CD4-positive, alpha-beta T cell (primary cell): ENCODE data around the gene GRB2. TPM values are rescaled to one million over a fixed set of nuclear protein-coding genes. Genes with fewer than 3 reads are reported as not detected.

Source experiments
- ATAC-seq: fragments of 200-7000 bp; cut with Tn5 transposase; one replicate; pipeline ENCODE4 v1.10.0; 2022; ENCODE audit warnings: mild to moderate bottlenecking; ENCODE audit not compliant: poor library complexity
- CTCF ChIA-PET: fragments of 350-600 bp; sonication (Branson Sonifier 250); formaldehyde crosslinking; loops from one replicate; lab custom pipeline; 2021; ENCODE audit warnings: antibody characterized with exemption, inconsistent platforms; lab: Charles Lee
- POLR2A ChIA-PET: fragments of 350-600 bp; sonication (Branson Sonifier 250); formaldehyde crosslinking; loops from one replicate; lab custom pipeline; 2021; ENCODE audit warnings: antibody characterized with exemption, inconsistent platforms; lab: Charles Lee
- DNase-seq, 14 experiments: peaks; one replicate each; pipeline ENCODE4 v3.0.0-alpha.2; 2013 to 2020; ENCODE audit warnings: mixed read lengths in 2 of 14
- H3K27ac ChIP-seq, 2 donors: one replicate each; pipeline versions ENCODE4 v1.5.1 to v1.7.0; 2013; ENCODE audit warnings: low read length in 2 of 2, low read depth in 1 of 2, mild to moderate bottlenecking in 1 of 2
- H3K27me3 ChIP-seq, 2 experiments: 1 replicate in 1 of 2; 2 replicates in 1 of 2; pipeline versions ENCODE4 v1.6.1 to v1.7.0; 2013; ENCODE audit warnings: low read length in 2 of 2, control low read depth in 1 of 2, mild to moderate bottlenecking in 1 of 2, moderate library complexity in 1 of 2; ENCODE audit not compliant: insufficient read depth in 2 of 2, control insufficient read depth in 1 of 2
- H3K36me3 ChIP-seq: one replicate; pipeline ENCODE4 v1.6.1; 2013; ENCODE audit warnings: low read length, control low read depth; ENCODE audit not compliant: insufficient read depth
- H3K4me1 ChIP-seq: one replicate; pipeline ENCODE4 v1.6.1; 2013; ENCODE audit warnings: low read length, control low read depth; ENCODE audit not compliant: insufficient read depth
- H3K4me3 ChIP-seq: one replicate; pipeline ENCODE4 v1.5.1; 2013; ENCODE audit warnings: mild to moderate bottlenecking, low read length, moderate library complexity
- H3K9me3 ChIP-seq, 2 experiments: 1 replicate in 1 of 2; 2 replicates in 1 of 2; pipeline versions ENCODE4 v1.6.1 to v1.7.0; 2013; ENCODE audit warnings: low read length in 2 of 2, mild to moderate bottlenecking in 2 of 2, control low read depth in 1 of 2, moderate library complexity in 1 of 2; ENCODE audit not compliant: control insufficient read depth in 1 of 2, insufficient read depth in 1 of 2
- H3K27ac Mint-ChIP-seq: one replicate; pipeline ENCODE4 v1.8.0; 2020; ENCODE audit warnings: mixed read lengths
- H3K27me3 Mint-ChIP-seq: one replicate; pipeline ENCODE4 v1.8.0; 2021; ENCODE audit warnings: mixed read lengths
- H3K36me3 Mint-ChIP-seq: one replicate; pipeline ENCODE4 v1.8.0; 2021; ENCODE audit warnings: low read depth, mixed read lengths
- H3K4me1 Mint-ChIP-seq: one replicate; pipeline ENCODE4 v1.8.0; 2021; ENCODE audit warnings: low read depth, mixed read lengths
- H3K4me3 Mint-ChIP-seq: one replicate; pipeline ENCODE4 v1.8.0; 2020; ENCODE audit warnings: mild to moderate bottlenecking, mixed read lengths
- H3K9me3 Mint-ChIP-seq: one replicate; pipeline ENCODE4 v1.8.0; 2020; ENCODE audit warnings: mixed read lengths
- intact Hi-C, 2 experiments: fragments of 100-400 bp; cut with DNase I in 1 of 2; cut with micrococcal nuclease in 1 of 2; formaldehyde crosslinking; loops; one replicate each; pipeline versions ENCODE4 v1.15.1 to v1.9.0; 2023 to 2025; cut with DNase I, micrococcal nuclease
- total RNA-seq, 174 experiments: library from RNA in 2 of 174; stranded (reverse) in 2 of 174; gene quantifications; one replicate each; pipeline ENCODE4 v1.2.3 and lab custom pipeline; 2021 to 2026
- TF ChIP-seq, protein P1 (sequence below): fragments of 200-600 bp; IDR thresholded peaks from one replicate; pipeline ENCODE4 v1.8.0; 2022; ENCODE audit warnings: antibody characterized with exemption, mild to moderate bottlenecking

The GRB2 gene
- total RNA-seq, 2 experiments from 2014 or later, result 88.8 to 92.6 TPM

DNA sequence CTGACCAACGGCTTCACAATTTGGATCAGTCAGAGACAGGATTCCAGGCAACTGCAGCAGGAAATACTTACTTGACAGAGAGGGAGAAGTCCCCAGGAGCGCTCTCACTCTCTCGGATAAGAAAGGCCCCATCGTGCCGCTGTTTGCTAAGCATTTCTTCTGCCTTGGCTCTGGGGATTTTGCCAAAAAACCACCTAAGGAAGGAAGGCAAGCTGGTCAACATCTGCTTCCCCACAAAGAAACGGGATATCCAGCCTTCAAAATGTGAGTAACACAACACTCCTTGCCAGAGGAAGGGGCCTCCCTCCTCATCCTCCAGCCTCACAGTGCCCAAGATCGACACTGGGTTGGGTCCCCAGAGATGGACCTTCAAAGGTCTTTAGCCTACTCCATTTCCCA is 79.7 kb downstream of the GRB2 start:
- Histone ChIP-seq H3K9me3 (no peaks in the 10 kb centered on the region), H3K4me3 (no peak overlapping the region), H3K4me1 (peaks cover 25% of the 10 kb centered on the region), H3K36me3 (peaks cover 41% of the 10 kb centered on the region), H3K27ac (peak overlapping the region; percentile 34 to 36), H3K27me3 (no peaks in the 10 kb centered on the region)
- CTCF ChIA-PET, result interaction anchor here (0.8 to 2.4 kb wide), 4 partner anchors 10 to 87 kb away, joined by 3 to 11 read pairs (median 4); partner anchors contain the start of gene MIF4GD
- H3K4me3 Mint-ChIP-seq, result no peak overlapping the region
- H3K9me3 Mint-ChIP-seq, result no peaks in the 10 kb centered on the region
- ATAC-seq (no peak), DNase-seq (peak in 2 of 14 experiments; percentile 50 to 55)
- H3K4me1 Mint-ChIP-seq, result peaks cover 35% of the 10 kb centered on the region
- H3K27me3 Mint-ChIP-seq, result no peaks in the 10 kb centered on the region
- TF ChIP-seq, protein P1, sequence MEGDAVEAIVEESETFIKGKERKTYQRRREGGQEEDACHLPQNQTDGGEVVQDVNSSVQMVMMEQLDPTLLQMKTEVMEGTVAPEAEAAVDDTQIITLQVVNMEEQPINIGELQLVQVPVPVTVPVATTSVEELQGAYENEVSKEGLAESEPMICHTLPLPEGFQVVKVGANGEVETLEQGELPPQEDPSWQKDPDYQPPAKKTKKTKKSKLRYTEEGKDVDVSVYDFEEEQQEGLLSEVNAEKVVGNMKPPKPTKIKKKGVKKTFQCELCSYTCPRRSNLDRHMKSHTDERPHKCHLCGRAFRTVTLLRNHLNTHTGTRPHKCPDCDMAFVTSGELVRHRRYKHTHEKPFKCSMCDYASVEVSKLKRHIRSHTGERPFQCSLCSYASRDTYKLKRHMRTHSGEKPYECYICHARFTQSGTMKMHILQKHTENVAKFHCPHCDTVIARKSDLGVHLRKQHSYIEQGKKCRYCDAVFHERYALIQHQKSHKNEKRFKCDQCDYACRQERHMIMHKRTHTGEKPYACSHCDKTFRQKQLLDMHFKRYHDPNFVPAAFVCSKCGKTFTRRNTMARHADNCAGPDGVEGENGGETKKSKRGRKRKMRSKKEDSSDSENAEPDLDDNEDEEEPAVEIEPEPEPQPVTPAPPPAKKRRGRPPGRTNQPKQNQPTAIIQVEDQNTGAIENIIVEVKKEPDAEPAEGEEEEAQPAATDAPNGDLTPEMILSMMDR, result no peak
- peak overlapping the region; percentile 18 for H3K27ac Mint-ChIP-seq
- peaks cover 50% of the 10 kb centered on the region for H3K36me3 Mint-ChIP-seq
- intact Hi-C loops, result loop anchor here in 1 of 2 experiments (5.0 kb wide), 1 partner anchor 34 kb away; no protein-coding TSS in a partner anchor
- POLR2A ChIA-PET, result interaction anchor here (0.9 to 4.7 kb wide), 4 partner anchors 11 to 80 kb away, joined by 4 to 31 read pairs (median 8); partner anchors contain the start of genes GRB2 and SLC25A19

DNA sequence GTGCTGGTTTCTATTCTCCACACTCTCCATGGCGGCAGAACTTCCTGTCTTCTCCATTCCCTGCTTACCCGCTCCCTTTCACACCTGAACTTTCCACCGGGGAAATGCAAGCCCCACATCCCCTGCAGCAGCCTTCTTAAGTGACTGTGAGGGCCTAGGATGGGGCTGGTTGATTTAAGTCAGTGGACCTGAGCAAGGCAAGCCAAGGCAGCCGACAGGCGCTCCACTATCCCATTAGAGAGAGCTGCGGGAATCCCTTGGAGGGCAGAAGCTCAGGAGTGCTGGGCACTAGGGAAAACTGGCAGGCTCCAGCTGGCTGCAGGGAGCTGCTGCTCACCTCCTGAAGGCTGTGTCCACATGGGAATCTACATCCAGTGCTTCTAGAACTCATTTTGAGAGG is 80.1 kb downstream of the GRB2 start:
- H3K27ac Mint-ChIP-seq, result peak overlapping the region; percentile 18
- peaks cover 35% of the 10 kb centered on the region for H3K4me1 Mint-ChIP-seq
- ChIA-PET CTCF (interaction anchor here (0.8 to 2.4 kb wide), 5 partner anchors 11 to 87 kb away, joined by 3 to 11 read pairs (median 4); partner anchors contain the start of gene MIF4GD), POLR2A (interaction anchor here (1.4 to 4.7 kb wide), 2 partner anchors 12 to 36 kb away, joined by 4 to 31 read pairs; partner anchors contain the start of gene SLC25A19)
- DNase-seq (no peak), ATAC-seq (no peak)
- H3K4me3 ChIP-seq, result no peak overlapping the region
- no peak overlapping the region for H3K4me3 Mint-ChIP-seq
- H3K9me3 ChIP-seq, result peaks cover 0 to under 1% of the 10 kb centered on the region in 2 experiments
- H3K27me3 ChIP-seq, result no peaks in the 10 kb centered on the region
- intact Hi-C loops, result loop anchor here in 1 of 2 experiments (5.0 kb wide), 1 partner anchor 33 kb away; no protein-coding TSS in a partner anchor
- no peak overlapping the region for H3K27ac ChIP-seq
- peaks cover 41% of the 10 kb centered on the region for H3K36me3 ChIP-seq
- TF ChIP-seq, protein P1, result no peak
- H3K9me3 Mint-ChIP-seq, result no peaks in the 10 kb centered on the region
- H3K27me3 Mint-ChIP-seq, result no peaks in the 10 kb centered on the region
- H3K36me3 Mint-ChIP-seq, result peaks cover 50% of the 10 kb centered on the region
- peaks cover 25% of the 10 kb centered on the region for H3K4me1 ChIP-seq

DNA sequence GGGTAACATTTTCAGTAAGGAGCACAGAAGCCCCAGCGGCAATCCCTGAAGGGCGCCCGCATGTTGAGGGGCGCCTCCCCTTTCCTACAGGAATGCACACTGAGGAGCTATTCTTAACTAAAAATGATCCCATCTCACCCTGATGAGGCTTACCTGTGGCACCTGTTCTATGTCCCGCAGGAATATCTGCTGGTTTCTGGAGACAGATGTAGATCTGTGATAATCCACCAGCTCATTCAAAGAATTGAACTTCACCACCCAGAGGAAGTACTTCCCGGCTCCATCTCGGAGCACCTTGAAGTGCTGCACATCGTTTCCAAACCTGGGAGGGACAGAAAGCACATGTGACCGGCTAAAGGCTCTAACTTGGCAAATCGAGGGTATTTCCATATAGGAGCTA is 84.0 kb downstream of the GRB2 start:
- TF ChIP-seq, protein P1, result no peak
- Histone ChIP-seq H3K27ac (no peak overlapping the region), H3K27me3 (no peaks in the 10 kb centered on the region), H3K36me3 (peaks cover 65% of the 10 kb centered on the region), H3K4me3 (no peak overlapping the region), H3K4me1 (peaks cover 23% of the 10 kb centered on the region), H3K9me3 (peaks cover 0 to 3% of the 10 kb centered on the region in 2 experiments)
- Mint-ChIP-seq H3K27me3 (no peaks in the 10 kb centered on the region), H3K9me3 (no peaks in the 10 kb centered on the region), H3K27ac (peak overlapping the region; percentile 24), H3K36me3 (peaks cover 73% of the 10 kb centered on the region), H3K4me3 (no peak overlapping the region), H3K4me1 (peaks cover 22% of the 10 kb centered on the region)
- CTCF ChIA-PET, result interaction anchor here (0.6 to 3.5 kb wide), 3 partner anchors 34 to 91 kb away, joined by 3 to 46 read pairs (median 25); partner anchors contain the start of gene GRB2
- POLR2A ChIA-PET, result interaction anchor here (1.0 to 2.0 kb wide), 2 partner anchors 14 to 32 kb away, joined by 3 to 24 read pairs; partner anchors contain the start of gene SLC25A19
- ATAC-seq (no peak), DNase-seq (no peak)
- intact Hi-C loops, result no loop called here
